Daoy (cell line): ENCODE measurements around the gene CCDC170. TPM values are rescaled to one million over a fixed set of nuclear protein-coding genes. Genes with fewer than 3 reads are reported as not detected.
A peak's percentile ranks its signal among the peaks of the same experiment; 100 is the strongest.

Experiments
- DNase-seq: peaks from one replicate; pipeline ENCODE4 v3.0.0-alpha.2; 2015; ENCODE audit warnings: low read depth
- total RNA-seq: library from RNA; depleted of rRNA; stranded (reverse); fragments of >200 nt; shearing (Covaris generic); gene quantifications from 2 replicates; pipeline ENCODE4 v1.2.3, GENCODE V29; 2014; rRNA removed

The CCDC170 gene
- total RNA-seq, 1 experiment from 2014 or later, result not detected

GRCh38 chr6:151656392-151656791 lies 162.6 kb downstream of the CCDC170 start:
- no peak for DNase-seq

- no peak for DNase-seq
Measured at GRCh38 chr6:151658091-151658490, 164.3 kb downstream of the CCDC170 start.

GRCh38 chr6:151659212-151659611 lies 165.4 kb downstream of the CCDC170 start:
- no peak for DNase-seq

GRCh38 chr6:151661509-151661908 lies 167.7 kb downstream of the CCDC170 start:
- DNase-seq, result no peak

GRCh38 chr6:151661928-151662327 lies 168.1 kb downstream of the CCDC170 start:
- DNase-seq, result peak; percentile 6

- DNase-seq, result no peak
Measured at GRCh38 chr6:151663559-151663958, 169.7 kb downstream of the CCDC170 start.

- no peak for DNase-seq
Measured at GRCh38 chr6:151664390-151664789, 170.6 kb downstream of the CCDC170 start.

GRCh38 chr6:151665329-151665728 lies 171.5 kb downstream of the CCDC170 start:
- no peak for DNase-seq

- DNase-seq, result no peak
Measured at GRCh38 chr6:151666526-151666925, 172.7 kb downstream of the CCDC170 start.

- DNase-seq, result no peak
Measured at GRCh38 chr6:151669208-151669560, 175.4 kb downstream of the CCDC170 start.

GRCh38 chr6:151670116-151670515 lies 176.3 kb downstream of the CCDC170 start:
- DNase-seq, result no peak

Other genes starting within 250 kb of the CCDC170 start
- 18.3 and 22.1 TPM in 2 replicates for gene ZBTB2, start 102.5 kb upstream of the CCDC170 start, total RNA-seq
- 32.2 and 45.1 TPM in 2 replicates for gene RMND1, start 41.9 kb upstream of the CCDC170 start, total RNA-seq